Adrenal gland (tissue), 5 donors: ENCODE data around the gene COQ5.

ENCODE experiments used
- POLR2A ChIP-seq, 2 donors: fragments of 450-650 bp; IDR thresholded peaks; one replicate each; pipeline ENCODE4 v1.6.1; 2017; ENCODE audit warnings: antibody characterized with exemption in 2 of 2, mild to moderate bottlenecking in 2 of 2, moderate library complexity in 1 of 2
- TF ChIP-seq, protein P1 (sequence below), 6 experiments: fragments of 450-650 bp in 4 of 6; fragments of 200-600 bp in 2 of 6; sonication (generic) in 1 of 6; IDR thresholded peaks; 1 replicate in 5 of 6; 2 replicates in 1 of 6; pipeline versions ENCODE4 v1.5.1 to v1.8.0; 2016 to 2021; ENCODE audit warnings: antibody characterized with exemption in 6 of 6, mild to moderate bottlenecking in 2 of 6, moderate library complexity in 1 of 6
- donor health status: DM: no; HTN: no; CAD: no.

DNA sequence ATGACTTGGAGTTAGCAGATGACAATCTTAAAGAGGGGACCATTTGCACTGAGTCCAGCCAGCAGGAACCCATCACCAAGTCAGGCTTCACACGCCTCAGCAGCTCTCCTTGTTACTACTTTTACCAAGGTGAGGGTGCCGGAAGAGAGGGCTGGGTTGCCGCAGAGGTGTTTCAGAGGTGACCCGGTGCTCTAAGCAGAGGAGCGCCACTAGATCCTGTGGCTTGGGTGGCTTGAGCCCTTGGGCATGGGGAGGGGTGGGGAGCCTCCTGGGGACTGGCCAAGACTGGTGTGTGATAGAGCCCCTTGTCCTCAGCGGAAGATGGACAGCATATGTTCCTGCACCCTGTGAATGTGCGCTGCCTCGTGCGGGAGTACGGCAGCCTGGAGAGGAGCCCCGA, 34.5 kb upstream of the COQ5 start:
- TF ChIP-seq, protein P1, sequence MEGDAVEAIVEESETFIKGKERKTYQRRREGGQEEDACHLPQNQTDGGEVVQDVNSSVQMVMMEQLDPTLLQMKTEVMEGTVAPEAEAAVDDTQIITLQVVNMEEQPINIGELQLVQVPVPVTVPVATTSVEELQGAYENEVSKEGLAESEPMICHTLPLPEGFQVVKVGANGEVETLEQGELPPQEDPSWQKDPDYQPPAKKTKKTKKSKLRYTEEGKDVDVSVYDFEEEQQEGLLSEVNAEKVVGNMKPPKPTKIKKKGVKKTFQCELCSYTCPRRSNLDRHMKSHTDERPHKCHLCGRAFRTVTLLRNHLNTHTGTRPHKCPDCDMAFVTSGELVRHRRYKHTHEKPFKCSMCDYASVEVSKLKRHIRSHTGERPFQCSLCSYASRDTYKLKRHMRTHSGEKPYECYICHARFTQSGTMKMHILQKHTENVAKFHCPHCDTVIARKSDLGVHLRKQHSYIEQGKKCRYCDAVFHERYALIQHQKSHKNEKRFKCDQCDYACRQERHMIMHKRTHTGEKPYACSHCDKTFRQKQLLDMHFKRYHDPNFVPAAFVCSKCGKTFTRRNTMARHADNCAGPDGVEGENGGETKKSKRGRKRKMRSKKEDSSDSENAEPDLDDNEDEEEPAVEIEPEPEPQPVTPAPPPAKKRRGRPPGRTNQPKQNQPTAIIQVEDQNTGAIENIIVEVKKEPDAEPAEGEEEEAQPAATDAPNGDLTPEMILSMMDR (IDR thresholded peaks at IDR 0.05), result no peak
- TF ChIP-seq POLR2A (IDR thresholded peaks at IDR 0.05), result no peak
